Small intestine (tissue), 7 donors: ENCODE results near the gene CDADC1. TPM values are rescaled to one million over a fixed set of nuclear protein-coding genes. Genes with fewer than 3 reads are reported as not detected.
A peak's percentile ranks its signal among the peaks of the same experiment; 100 is the strongest.

Source experiments
- DNase-seq, 2 donors: peaks; one replicate each; pipeline versions ENCODE4 v3.0.0 to v3.0.0-alpha.2; 2013
- FAIRE-seq: peaks from 2 replicates; lab custom pipeline; 2012; peaks lifted over from hg19 to GRCh38; lab: Jason Lieb, UNC
- H3K27ac ChIP-seq, 3 donors: one replicate each; pipeline ENCODE4 v1.5.1; 2013; ENCODE audit warnings: low read length in 2 of 3, mild to moderate bottlenecking in 2 of 3, control low read depth in 1 of 3, inconsistent platforms in 1 of 3, low read depth in 1 of 3, moderate library complexity in 1 of 3
- H3K27me3 ChIP-seq, 3 donors: one replicate each; pipeline ENCODE4 v1.6.1; 2013; ENCODE audit warnings: low read length in 3 of 3, inconsistent platforms in 1 of 3; ENCODE audit not compliant: control insufficient read depth in 3 of 3, insufficient read depth in 3 of 3
- H3K36me3 ChIP-seq, 3 donors: one replicate each; pipeline ENCODE4 v1.6.1; 2013; ENCODE audit warnings: low read length in 3 of 3, inconsistent platforms in 1 of 3, low read depth in 1 of 3, mild to moderate bottlenecking in 1 of 3, moderate library complexity in 1 of 3; ENCODE audit not compliant: control insufficient read depth in 3 of 3, insufficient read depth in 2 of 3
- H3K4me1 ChIP-seq, 3 donors: one replicate each; pipeline ENCODE4 v1.6.1; 2013; ENCODE audit warnings: low read length in 2 of 3, inconsistent platforms in 1 of 3, low read depth in 1 of 3, mild to moderate bottlenecking in 1 of 3, moderate library complexity in 1 of 3; ENCODE audit not compliant: control insufficient read depth in 3 of 3, insufficient read depth in 2 of 3
- H3K4me3 ChIP-seq, 3 donors: one replicate each; pipeline ENCODE4 v1.5.1; 2013; ENCODE audit warnings: low read length in 3 of 3, control low read depth in 1 of 3, inconsistent platforms in 1 of 3, low read depth in 1 of 3, mild to moderate bottlenecking in 1 of 3, moderate library complexity in 1 of 3
- H3K9me3 ChIP-seq, 2 donors: one replicate each; pipeline ENCODE4 v1.6.1; 2013; ENCODE audit warnings: low read depth in 1 of 2, low read length in 1 of 2; ENCODE audit not compliant: control insufficient read depth in 2 of 2, insufficient read depth in 1 of 2
- WGBS, 3 donors: extraction: QIAGEN DNeasy Blood & Tissue Kit; methylation state at CpG; one replicate each; pipeline ENCODE4 v1.1.7; 2013; 5-methylcytosine and 5-hydroxymethylcytosine counted together
- polyA plus RNA-seq, 4 donors: library from polyadenylated mRNA; stranded (reverse) in 3 of 4; unstranded in 1 of 4; fragments of 200-250 nt in 3 of 4; fragments of 120-200 nt in 1 of 4; gene quantifications; one replicate each; pipeline versions ENCODE4 v1.2.1 to v1.2.3, GENCODE V29; 2013
- donor health status: healthy with polysubstance abuse.
- donor health status: control.
- donor health status: control.
- donor health status: Bipolar disorder and iron deficiency.
- donor health status: healthy.

Gene CDADC1
- polyA plus RNA-seq, 4 donors = 3.2 to 8.8 (median 3.8) TPM

- H3K4me1 ChIP-seq = peaks cover 0 to 3% (median 0%) of the 10 kb centered on the region in 3 donors
- 82 to 90% (median 83%) methylated on average over 8 of the region's 8 CpGs for WGBS, 3 donors
Measured at GRCh38 chr13:49329831-49330545, 82.3 kb downstream of the CDADC1 start.

DNA sequence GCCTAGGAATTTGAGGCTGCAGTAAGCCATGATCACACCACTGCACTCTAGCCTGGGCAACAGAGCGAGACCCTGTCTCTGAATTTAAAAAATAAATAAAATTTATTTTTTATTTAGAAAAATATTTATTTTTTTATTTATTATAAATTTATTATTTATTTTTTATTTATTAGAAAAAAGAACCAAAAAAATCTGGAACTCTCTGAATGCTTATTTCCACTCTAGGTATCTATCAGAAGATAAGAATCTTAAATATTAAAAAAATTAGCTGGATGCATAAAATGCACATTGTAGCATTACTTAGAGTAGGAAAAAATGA, 82.8 kb downstream of the CDADC1 start:
- no peak overlapping the region for H3K4me3 ChIP-seq
- no peak overlapping the region for H3K27ac ChIP-seq
- H3K9me3 ChIP-seq = no peaks in the 10 kb centered on the region
- FAIRE-seq (peak; percentile 55), DNase-seq (no peak)
- peaks cover 0 to 3% (median 0%) of the 10 kb centered on the region in 3 donors for H3K4me1 ChIP-seq
- 97 to 100% (median 100%) methylated on average over 1 of the region's 1 CpG for WGBS, 3 donors
- no peaks in the 10 kb centered on the region for H3K36me3 ChIP-seq
- no peaks in the 10 kb centered on the region for H3K27me3 ChIP-seq

More at GRCh38 chr13:49329831-49330545, 82.3 kb downstream of the CDADC1 start:
- Histone ChIP-seq H3K27me3 (no peaks in the 10 kb centered on the region), H3K4me3 (no peak overlapping the region), H3K27ac (no peak overlapping the region), H3K36me3 (no peaks in the 10 kb centered on the region), H3K9me3 (no peaks in the 10 kb centered on the region)
- no peak for DNase-seq
- no peak for FAIRE-seq

GRCh38 chr13:49336655-49337054, 88.9 kb downstream of the CDADC1 start:
- Histone ChIP-seq H3K4me1 (peaks cover 0 to 3% (median 0%) of the 10 kb centered on the region in 3 donors), H3K27ac (no peak overlapping the region), H3K36me3 (no peaks in the 10 kb centered on the region), H3K4me3 (no peak overlapping the region), H3K27me3 (peaks cover 0 to 2% (median 0%) of the 10 kb centered on the region in 3 donors), H3K9me3 (no peaks in the 10 kb centered on the region)
- DNase-seq = no peak
- 79 to 85% (median 84%) methylated on average over 4 of the region's 4 CpGs for WGBS, 3 donors
- FAIRE-seq = no peak

- H3K27ac ChIP-seq = no peak overlapping the region
- 93 to 97% (median 96%) methylated on average over 10 of the region's 10 CpGs for WGBS, 3 donors
- H3K27me3 ChIP-seq = peaks cover 0 to 2% (median 0%) of the 10 kb centered on the region in 3 donors
- H3K4me3 ChIP-seq = no peak overlapping the region
- H3K36me3 ChIP-seq = no peaks in the 10 kb centered on the region
- DNase-seq (no peak), FAIRE-seq (no peak)
- H3K4me1 ChIP-seq = no peaks in the 10 kb centered on the region
- no peaks in the 10 kb centered on the region for H3K9me3 ChIP-seq
Measured at GRCh38 chr13:49340161-49340560, 92.4 kb downstream of the CDADC1 start.

GRCh38 chr13:49341517-49341916, 93.8 kb downstream of the CDADC1 start:
- Histone ChIP-seq H3K9me3 (no peaks in the 10 kb centered on the region), H3K4me1 (no peaks in the 10 kb centered on the region), H3K4me3 (no peak overlapping the region), H3K27ac (no peak overlapping the region), H3K27me3 (peaks cover 0 to 2% (median 0%) of the 10 kb centered on the region in 3 donors), H3K36me3 (no peaks in the 10 kb centered on the region)
- 81 to 93% (median 82%) methylated on average over 3 of the region's 3 CpGs for WGBS, 3 donors
- no peak for FAIRE-seq
- DNase-seq = no peak

DNA sequence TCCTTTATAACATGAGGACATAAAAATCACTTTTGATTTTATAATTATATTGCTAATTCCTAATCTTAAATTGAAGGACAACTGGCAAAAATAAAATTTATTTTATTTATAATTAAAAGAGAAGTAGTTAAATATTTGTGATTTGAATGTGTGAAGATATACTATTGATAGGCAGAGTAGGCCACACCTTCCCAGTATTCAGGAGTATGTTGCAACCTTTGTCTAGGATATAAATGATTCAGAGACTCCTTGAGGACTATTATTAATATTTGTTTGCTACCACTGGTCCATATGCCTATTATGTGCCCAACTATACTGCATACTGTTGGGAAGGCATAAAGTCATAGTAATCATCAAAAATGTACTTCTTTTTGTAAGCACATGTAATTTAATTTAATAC, 94.2 kb downstream of the CDADC1 start:
- Histone ChIP-seq H3K9me3 (no peaks in the 10 kb centered on the region), H3K27me3 (peaks cover 0 to 2% (median 0%) of the 10 kb centered on the region in 3 donors), H3K4me1 (no peaks in the 10 kb centered on the region), H3K36me3 (no peaks in the 10 kb centered on the region), H3K27ac (no peak overlapping the region), H3K4me3 (no peak overlapping the region)
- DNase-seq (no peak), FAIRE-seq (peak; percentile 77)

- Histone ChIP-seq H3K36me3 (no peaks in the 10 kb centered on the region), H3K27ac (no peak overlapping the region), H3K4me3 (no peak overlapping the region), H3K9me3 (no peaks in the 10 kb centered on the region), H3K27me3 (peaks cover 0 to 2% (median 0%) of the 10 kb centered on the region in 3 donors), H3K4me1 (no peaks in the 10 kb centered on the region)
- WGBS, 3 donors = 93 to 97% (median 94%) methylated on average over 2 of the region's 2 CpGs
- DNase-seq (no peak), FAIRE-seq (no peak)
Measured at GRCh38 chr13:49342454-49342853, 94.7 kb downstream of the CDADC1 start.
